GM03348 (cell line): Measurements from ENCODE around the gene AXDND1.
A peak's percentile ranks its signal among the peaks of the same experiment; 100 is the strongest.

ENCODE experiments used
- DNase-seq: peaks from one replicate; pipeline ENCODE4 v3.0.0; 2012; ENCODE audit warnings: low spot score

The AXDND1 gene

GRCh38 chr1:179583771-179584320 lies 218.1 kb downstream of the AXDND1 start:
- DNase-seq, result no peak

- peak; percentile 52 for DNase-seq
Observed at GRCh38 chr1:179586107-179586823, 220.5 kb downstream of the AXDND1 start.

GRCh38 chr1:179587336-179587735 lies 221.6 kb downstream of the AXDND1 start:
- DNase-seq, result no peak

GRCh38 chr1:179588425-179589024 lies 222.8 kb downstream of the AXDND1 start:
- no peak for DNase-seq

GRCh38 chr1:179589509-179589908 lies 223.7 kb downstream of the AXDND1 start:
- DNase-seq, result no peak

GRCh38 chr1:179590671-179591070 lies 224.9 kb downstream of the AXDND1 start:
- no peak for DNase-seq

GRCh38 chr1:179591253-179591591 lies 225.5 kb downstream of the AXDND1 start:
- no peak for DNase-seq

- peak; percentile 65 for DNase-seq
Observed at GRCh38 chr1:179591592-179592580, 226.1 kb downstream of the AXDND1 start, which contains the start of gene TDRD5. Gene TDRD5 (plus strand): TSS chr1:179591832. CDS start chr1:179592616, 784 bp downstream.

GRCh38 chr1:179598631-179599030 lies 232.9 kb downstream of the AXDND1 start:
- no peak for DNase-seq

GRCh38 chr1:179599623-179600249 lies 234.0 kb downstream of the AXDND1 start:
- no peak for DNase-seq

GRCh38 chr1:179601093-179601492 lies 235.3 kb downstream of the AXDND1 start:
- no peak for DNase-seq
